Jurkat, Clone E6-1 (cell line): Measurements from ENCODE around the gene FBXL2.
A peak's percentile ranks its signal among the peaks of the same experiment; 100 is the strongest.
"Not testable (repeated sequence)": the region's sequence is repeated elsewhere in the genome, so short reads cannot be mapped to it uniquely, and the experiment has no call there.

Source experiments
- DNase-seq: peaks from one replicate; pipeline ENCODE4 v3.0.0-alpha.2; 2011; ENCODE audit warnings: low read depth, low spot score
- H3K4me3 ChIP-seq: 2 replicates; pipeline ENCODE4 v1.5.1; 2011; ENCODE audit warnings: mild to moderate bottlenecking, low read length, control low read depth, moderate library complexity

The FBXL2 gene

DNA sequence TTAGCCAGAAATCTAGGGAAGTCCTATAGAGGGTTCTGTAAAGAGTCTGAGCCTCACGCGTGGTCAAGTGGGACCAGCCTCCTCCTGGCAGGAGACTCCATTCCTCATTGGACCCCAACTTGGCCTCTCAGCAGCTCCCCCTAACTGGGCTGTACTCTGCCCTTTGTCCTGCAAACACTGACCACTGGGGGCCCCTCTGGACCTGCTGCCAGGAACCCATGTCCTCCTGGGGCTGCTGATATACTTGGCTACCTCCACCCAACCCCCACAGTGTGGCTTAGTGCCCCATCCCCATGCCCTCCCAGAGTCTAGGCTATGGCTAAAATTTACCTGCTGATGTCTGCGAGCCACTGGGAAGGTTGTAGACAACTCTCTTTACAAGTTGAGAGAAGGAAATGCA lies 100.2 kb downstream of the FBXL2 start:
- DNase-seq = no peak
- H3K4me3 ChIP-seq = no peak overlapping the region

DNA sequence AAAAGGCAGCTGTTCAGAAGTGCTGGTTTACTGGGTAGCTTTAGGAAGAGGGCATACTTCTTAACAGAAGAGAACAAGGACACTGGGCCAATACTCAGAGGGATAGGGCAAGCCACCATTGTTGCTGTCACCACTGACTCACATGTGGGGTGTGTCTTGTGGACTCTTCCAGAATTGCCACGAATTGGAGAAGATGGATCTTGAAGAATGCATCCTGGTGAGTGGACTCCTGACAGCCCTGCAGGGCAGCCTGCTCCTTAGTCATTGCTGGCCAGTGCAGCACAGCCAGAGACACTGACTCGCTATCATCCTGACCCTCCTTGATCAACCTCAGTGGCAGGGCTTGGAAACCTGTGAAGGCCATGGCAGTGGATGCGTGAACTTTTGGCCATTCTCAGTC lies 100.7 kb downstream of the FBXL2 start:
- no peak for DNase-seq
- no peak overlapping the region for H3K4me3 ChIP-seq

DNA sequence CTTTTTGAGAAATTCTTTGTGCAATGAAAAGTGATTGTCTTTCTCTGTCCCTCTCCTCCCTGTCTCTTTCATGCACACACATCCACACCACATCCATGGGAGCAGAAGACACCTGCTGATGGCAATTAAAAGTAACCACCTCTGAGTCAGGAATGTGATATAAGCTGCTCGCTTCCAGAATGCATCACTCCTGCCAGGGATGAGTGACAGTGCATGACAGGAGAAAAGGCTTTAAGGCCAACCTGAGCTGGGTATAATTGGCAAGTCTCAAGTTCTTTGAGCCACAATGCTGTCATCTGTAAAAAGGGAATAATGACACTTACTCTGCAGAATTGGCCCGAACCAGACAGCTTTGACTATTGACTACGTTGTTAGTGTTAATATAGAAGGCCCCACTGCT lies 103.4 kb downstream of the FBXL2 start:
- H3K4me3 ChIP-seq = no peak overlapping the region
- DNase-seq = no peak

DNA sequence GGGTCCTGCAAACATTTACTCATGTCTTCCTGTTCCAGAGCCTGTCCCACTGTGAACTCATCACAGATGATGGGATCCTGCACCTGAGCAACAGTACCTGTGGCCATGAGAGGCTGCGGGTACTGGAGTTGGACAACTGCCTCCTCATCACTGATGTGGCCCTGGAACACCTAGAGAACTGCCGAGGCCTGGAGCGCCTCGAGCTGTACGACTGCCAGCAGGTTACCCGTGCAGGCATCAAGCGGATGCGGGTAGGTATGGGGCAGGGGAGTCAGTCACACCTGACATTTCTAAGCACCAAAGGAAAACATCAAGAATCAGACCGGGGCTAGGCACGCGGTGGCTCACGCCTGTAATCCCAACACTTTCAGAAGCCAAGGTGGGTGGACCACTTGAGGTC lies 106.7 kb downstream of the FBXL2 start:
- DNase-seq = no peak
- H3K4me3 ChIP-seq = no peak overlapping the region

DNA sequence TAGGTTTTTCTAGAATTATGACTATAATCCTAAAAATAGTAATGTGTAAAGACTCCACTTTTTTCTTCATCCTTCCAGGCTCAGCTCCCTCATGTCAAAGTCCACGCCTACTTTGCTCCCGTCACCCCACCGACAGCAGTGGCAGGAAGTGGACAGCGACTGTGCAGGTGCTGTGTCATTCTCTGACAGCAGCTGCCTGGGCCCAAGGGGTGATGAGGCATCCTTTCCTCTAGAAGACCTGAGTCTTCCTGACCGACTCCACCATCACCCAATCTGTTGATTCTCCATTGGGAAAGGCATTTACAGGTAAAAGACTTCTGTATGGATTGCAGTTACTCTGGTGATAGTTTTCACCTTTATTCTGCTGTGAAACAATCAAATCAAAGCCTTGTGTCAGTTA lies 108.2 kb downstream of the FBXL2 start:
- H3K4me3 ChIP-seq = no peak overlapping the region
- peak; percentile 68 for DNase-seq

DNA sequence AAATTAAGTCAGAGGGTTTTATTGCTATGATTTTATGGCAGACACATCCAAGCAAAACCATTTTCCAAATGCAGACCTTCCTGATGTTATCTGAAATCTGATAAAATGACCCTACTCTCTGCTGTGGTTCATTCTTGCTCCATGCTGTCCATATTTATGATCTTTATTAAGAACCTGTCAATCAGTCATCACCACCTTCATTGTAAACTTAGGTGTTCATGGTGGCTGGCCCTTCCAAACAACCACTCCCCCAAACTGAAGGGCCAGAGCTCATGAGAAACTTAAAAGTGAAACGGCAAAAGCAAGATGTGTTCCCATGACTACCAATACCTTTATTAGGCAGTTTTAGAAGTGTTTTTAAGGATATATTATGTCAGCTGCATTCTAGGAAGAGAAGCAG lies 109.4 kb downstream of the FBXL2 start:
- no peak for DNase-seq
- no peak overlapping the region for H3K4me3 ChIP-seq

DNA sequence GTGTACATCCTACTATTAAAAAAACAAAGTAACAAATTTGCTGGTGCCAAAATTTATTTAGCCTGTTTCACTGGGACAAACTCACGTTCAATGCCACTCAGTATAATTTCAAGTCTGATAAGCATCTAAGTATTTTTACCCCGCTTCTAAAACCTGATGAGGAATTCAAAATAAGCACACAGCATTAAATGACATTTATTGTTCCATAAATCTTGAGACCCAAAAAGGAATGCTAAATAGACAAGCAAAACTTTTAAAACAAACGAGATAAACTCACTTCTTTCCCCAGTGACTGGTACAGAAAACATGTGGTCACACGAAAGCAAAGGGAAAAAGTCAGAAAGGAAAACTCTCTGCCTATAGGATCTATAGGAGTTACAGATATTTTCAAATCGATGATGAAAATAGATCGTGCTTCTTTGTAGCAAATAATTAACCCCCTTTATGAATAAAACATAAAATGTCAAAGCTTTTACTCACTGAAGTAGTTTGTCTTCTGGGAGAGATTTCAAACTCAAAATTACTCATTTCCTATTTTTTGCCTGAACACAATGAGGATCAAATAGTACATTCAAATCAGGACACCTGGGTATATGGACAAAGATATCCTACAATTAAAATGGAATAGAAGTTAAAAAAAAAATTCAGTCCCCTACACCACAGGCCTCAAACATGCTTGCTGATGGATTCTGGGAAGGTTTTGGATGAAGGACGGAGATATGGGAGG lies 111.3 kb downstream of the FBXL2 start:
- DNase-seq = no peak
- no peak overlapping the region for H3K4me3 ChIP-seq

DNA sequence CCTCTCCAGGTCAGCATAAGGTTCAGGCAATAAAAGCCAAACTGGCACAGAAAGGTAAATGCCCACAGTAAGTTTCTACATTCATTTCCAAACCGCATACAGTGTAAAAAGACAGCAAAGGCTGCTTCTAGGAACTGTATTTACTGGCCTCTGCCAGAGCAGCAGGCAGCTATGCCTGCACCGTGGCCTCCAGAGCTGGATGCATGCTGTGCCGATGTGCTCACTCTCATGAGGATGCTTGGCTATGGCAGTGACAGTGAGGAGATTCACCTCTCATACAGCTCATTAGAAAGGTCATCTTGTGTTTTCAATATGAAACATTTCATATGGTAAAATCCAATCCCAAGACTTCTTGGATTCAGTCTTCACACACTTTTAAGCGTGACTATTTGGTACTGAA lies 112.7 kb downstream of the FBXL2 start:
- no peak overlapping the region for H3K4me3 ChIP-seq
- no peak for DNase-seq

DNA sequence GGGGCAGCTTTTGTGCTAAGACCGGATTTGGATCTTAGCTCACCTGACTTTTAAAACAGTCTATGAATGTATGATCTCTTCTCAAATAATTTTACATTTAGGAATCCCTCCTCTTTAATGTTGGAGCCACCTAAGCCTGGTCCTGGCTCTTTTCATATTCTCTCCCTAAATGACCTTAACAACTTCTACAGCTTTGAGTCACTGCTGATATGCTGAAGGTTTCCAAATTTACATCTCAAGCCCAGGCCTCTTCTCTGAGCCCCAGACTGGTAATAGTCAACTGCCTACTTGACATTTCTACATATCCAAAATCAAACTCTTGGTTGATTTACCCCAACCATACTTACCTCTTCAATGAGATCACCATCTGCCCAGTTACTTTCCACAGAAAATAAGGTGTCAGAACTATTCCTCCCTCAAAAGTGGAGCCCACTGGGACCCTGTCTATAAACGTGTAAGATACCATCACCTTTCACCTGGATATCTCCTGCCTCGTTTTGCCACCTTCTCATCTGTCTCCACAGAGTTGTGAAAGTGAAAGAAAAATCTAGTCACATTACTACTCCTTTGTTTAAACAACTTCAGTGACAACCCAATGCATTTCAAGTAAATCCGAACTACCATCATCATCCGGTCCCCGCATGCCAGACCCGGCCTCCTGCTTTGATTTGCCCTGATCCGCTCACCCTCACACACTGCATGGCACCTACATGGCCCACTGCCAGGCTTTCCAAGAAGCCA lies 114.2 kb downstream of the FBXL2 start:
- no peak overlapping the region for H3K4me3 ChIP-seq
- no peak for DNase-seq

DNA sequence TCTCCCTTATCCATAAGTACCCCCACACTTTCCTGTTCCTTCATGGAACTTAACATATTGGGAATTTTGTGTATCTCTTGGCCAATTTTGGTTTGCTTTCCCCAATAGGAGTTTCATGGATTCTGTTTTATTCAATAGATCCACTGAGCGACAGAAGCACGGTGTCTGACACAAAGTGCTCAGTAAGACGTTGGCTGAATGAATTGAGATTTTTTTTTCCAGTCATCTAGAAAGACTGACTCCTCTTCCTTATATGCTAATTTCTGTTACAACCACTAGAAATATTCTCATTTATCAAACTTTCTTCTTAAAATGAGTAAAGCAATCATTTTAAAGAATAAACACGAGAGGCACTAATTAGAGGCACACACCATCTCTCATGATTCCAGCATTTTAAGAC lies 114.9 kb downstream of the FBXL2 start:
- DNase-seq = no peak
- H3K4me3 ChIP-seq = no peak overlapping the region

DNA sequence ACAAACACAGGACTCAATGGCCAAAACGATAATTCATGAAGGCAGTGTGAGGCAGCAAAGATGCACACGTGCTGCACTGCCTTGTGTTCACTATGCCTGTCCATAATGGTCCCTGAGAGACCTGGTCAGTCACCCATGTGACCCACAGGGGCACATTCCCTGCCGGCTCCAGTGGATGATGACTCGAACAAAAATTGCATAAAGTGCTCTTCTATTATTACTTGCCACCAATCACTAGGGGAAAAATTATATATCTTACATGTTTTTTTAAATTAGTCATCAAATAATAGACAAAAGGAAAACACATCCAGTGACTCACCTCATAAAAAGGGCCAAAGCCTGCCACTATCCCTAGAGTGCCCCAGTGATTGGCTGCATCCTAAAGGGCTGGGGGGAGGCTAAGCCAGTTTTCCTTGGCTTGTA lies 115.5 kb downstream of the FBXL2 start:
- DNase-seq = no peak
- no peak overlapping the region for H3K4me3 ChIP-seq

DNA sequence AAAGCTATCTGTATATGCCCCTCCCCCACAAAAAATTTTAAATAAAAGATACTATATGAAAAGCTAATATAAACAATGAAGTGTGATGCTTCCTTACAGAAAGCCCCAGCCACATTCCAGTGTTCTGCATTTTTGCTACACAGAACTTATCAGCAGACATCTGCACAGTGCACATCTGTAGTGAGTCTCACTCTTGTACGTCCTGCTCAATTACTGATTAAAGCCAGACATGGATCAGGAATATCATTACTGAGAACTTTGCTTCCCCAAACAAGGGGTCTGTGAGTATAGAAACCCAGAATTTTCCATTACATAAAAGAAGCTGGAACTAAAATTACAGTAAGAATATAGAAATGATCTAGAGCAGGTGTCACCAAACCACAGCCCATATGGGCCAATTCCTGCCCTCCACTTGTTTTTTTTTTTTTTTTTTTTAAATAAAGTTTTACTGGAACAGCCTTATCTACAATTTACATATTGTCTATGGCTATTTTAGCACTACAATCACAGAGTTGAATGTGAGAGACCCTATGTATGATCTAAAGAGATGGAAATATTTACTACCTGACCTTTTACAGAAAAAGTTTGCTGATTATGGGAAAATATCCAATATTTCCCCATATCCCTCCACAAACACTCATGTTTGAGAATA lies 117.3 kb downstream of the FBXL2 start:
- H3K4me3 ChIP-seq = no peak overlapping the region
- no peak for DNase-seq

DNA sequence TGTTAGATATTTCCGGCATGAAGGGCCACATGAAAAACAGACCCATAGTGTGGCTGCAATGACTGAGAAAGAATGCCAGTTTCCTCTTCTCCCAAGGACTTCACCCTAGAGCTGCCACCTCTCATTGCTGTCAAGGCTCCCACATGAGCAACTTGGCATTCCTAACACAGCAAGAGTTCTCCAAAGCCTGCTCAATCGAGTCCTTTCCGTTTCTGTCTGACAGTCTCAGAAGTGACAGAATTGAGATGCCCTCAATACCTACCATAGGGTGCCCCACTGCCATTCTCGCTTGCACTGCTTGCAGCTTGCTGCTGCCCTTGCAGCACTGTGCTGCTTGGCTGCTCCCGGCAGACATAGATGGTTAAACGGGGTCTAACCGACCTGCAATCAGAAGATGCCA lies 118.7 kb downstream of the FBXL2 start:
- H3K4me3 ChIP-seq = no peak overlapping the region
- DNase-seq = no peak

DNA sequence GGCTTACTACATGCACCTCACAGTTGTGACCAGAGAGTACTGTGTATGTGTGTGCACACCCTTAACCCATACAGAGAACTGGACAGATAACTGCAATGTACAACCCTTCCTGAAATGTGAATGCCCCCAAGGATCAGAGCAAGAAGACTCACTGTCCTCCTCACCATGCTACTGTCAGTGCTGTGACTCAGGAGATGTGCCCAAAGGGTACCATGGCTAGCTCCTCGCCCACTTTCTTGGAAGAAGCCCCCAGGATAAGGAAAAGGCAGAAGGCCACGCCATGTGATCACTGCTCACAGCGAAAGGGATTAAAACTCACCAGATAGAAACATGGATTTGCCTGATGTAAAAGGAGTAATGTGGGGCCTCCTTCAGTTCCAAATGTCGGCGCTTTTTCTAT lies 121.2 kb downstream of the FBXL2 start:
- H3K4me3 ChIP-seq = no peak overlapping the region
- DNase-seq = no peak

DNA sequence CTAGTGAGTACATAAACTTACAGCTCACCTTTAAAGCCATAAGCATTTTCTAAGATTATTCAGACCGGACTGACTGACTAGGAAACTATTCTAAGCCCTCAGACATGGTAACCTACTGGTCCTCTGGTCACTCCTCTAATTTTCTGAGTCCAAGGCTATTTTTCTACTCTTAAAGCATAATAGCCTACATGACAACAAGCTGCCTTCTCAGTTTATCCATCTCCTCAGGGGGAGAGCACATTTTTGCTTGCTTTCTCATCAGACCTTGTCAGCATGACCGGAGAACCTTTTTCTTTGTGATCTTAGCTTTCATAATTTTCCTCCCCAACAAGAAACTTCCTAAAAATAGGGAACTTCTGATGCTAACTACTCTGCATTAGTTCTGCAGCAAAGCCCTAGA lies 124.5 kb downstream of the FBXL2 start:
- no peak overlapping the region for H3K4me3 ChIP-seq

DNA sequence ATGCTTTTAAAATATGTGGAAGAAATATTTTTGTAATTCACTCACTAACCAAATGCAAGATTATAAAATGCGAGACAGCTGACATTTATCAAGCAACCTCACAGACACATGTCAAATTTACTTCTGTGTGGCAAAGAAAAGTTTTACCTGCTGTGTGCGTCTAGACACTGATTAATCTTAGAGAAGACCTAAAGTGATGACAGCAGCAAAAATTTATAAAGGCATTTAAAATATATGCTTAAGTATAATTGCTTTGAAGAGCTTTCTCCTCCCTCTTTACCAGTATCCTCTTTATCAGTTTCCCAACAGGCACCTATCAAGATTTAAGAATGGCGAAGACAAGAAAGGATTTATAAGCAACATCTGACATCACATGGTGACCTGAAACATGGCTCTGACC lies 125.7 kb downstream of the FBXL2 start:
- no peak for DNase-seq
- H3K4me3 ChIP-seq = no peak overlapping the region

More for the DNA sequence above, 124.5 kb downstream of the FBXL2 start:
- no peak for DNase-seq

DNA sequence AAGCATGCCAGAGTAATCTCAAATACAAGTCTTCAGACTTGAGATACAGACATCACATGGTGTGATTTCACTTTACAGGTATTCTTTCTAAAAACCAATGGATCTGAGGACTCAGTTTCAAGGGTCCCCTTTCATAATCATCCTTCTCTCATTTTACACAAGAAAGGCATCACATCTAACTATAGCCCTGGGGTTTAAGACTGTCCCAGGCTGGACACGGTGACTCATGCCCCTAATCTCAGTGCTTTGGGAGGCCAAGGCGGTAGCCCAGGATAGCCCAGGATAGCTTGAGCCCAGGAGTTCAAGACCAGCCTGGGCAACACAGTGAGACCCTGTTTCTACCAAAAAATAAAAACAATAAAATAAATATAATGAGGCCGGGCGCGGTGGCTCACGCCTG lies 126.5 kb downstream of the FBXL2 start:
- no peak overlapping the region for H3K4me3 ChIP-seq
- no peak for DNase-seq

DNA sequence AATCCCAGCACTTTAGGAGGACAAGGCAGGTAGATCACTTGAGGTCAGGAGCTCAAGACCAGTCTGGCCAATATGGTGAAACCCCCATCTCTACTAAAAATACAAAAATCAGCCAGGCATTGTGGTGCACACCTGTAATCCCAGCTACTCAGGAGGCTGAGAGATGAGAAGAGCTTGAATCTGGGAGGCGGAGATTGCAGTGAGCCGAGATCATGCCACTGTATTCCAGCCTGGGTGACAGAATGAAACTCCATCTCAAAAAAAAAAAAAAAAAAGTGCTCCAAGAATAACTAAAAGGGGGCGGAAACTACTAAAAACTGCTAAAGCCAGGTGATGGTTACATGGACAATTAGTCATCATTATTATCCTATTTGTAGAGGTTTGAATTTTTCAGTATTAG lies 133.6 kb downstream of the FBXL2 start:
- H3K4me3 ChIP-seq, DNase-seq: not testable (repeated sequence)

DNA sequence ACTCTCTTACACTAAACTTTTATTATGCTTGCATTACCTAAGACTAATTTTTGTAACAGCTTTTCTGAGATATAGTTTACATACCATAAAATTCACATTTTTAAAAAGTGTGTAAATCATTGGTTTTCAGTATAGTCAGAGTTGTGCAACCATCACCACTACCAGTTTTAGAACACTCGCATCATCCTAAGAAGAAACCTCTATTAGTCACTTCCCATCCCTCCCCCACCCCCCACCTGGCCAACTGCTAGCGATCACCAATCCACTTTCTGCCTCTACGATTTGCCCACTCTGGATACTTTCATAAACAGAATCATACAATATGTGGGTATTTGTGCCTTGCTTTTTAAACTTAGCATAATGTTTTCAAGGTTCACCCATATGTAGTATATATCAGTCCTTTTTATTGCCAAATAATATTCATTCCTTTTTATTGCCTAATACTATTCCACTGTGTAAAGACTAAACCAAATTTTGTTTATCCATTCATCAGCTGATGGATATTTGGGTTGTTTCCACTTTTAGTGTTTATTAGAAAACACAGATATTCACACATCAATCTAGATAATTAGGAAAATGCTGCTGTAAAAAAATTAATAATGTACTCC lies 139.9 kb downstream of the FBXL2 start:
- no peak overlapping the region for H3K4me3 ChIP-seq
- DNase-seq = no peak

DNA sequence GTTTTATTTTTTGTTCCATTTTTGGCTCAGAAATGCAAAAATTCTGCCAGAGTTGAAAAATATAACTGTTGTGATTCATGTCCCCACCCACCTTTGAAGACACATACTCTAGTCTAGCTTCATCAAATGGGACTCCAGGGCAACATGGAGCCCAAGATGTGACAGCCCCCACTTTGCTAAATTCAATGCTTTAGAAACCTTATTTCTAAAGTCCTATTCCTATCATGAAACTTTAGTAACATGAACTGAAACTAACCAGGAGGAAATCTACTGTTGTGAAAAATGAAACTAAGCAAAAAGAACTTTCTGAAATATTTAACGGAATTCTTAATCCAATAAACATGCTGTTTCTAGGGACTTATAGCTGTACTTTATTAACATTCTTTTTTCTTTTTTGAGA lies 142.7 kb downstream of the FBXL2 start:
- H3K4me3 ChIP-seq = no peak overlapping the region
- DNase-seq = no peak
